ENCODE data around the gene MYOM1.
A peak's percentile ranks its signal among the peaks of the same experiment; 100 is the strongest.
"Not testable (repeated sequence)": the region's sequence is repeated elsewhere in the genome, so short reads cannot be mapped to it uniquely, and the experiment has no call there.

MYOM1 gene

GRCh38 chr18:3218819-3219218 is 949 bp downstream of the MYOM1 start:
- DNase-seq (ENCODE audit: low spot score): no peak

GRCh38 chr18:3217948-3218647 is 1.7 kb downstream of the MYOM1 start:
- peak; percentile 97 for DNase-seq (ENCODE audit: low spot score)

GRCh38 chr18:3216987-3217386 is 2.8 kb downstream of the MYOM1 start:
- DNase-seq (ENCODE audit: low spot score): no peak

- no peak for DNase-seq (ENCODE audit: low spot score)
Observed at GRCh38 chr18:3214855-3215637, 4.7 kb downstream of the MYOM1 start.

- DNase-seq (ENCODE audit: low spot score): peak; percentile 61
Observed at GRCh38 chr18:3213300-3214059, 6.3 kb downstream of the MYOM1 start.

- no peak for DNase-seq (ENCODE audit: low spot score)
Observed at GRCh38 chr18:3212657-3213056, 7.1 kb downstream of the MYOM1 start.

- DNase-seq (ENCODE audit: low spot score): peak; percentile 59
Observed at GRCh38 chr18:3211236-3211992, 8.4 kb downstream of the MYOM1 start.

GRCh38 chr18:3209859-3210569 is 9.8 kb downstream of the MYOM1 start:
- DNase-seq (ENCODE audit: low spot score): no peak

GRCh38 chr18:3207565-3207964 is 12.2 kb downstream of the MYOM1 start:
- DNase-seq (ENCODE audit: low spot score): no peak

GRCh38 chr18:3205239-3205638 is 14.5 kb downstream of the MYOM1 start:
- no peak for DNase-seq (ENCODE audit: low spot score)

- no peak for DNase-seq (ENCODE audit: low spot score)
Observed at GRCh38 chr18:3199942-3200645, 19.7 kb downstream of the MYOM1 start.

GRCh38 chr18:3198260-3198860 is 21.4 kb downstream of the MYOM1 start:
- DNase-seq (ENCODE audit: low spot score): not testable (repeated sequence)

GRCh38 chr18:3194947-3195612 is 24.7 kb downstream of the MYOM1 start:
- DNase-seq (ENCODE audit: low spot score): no peak

GRCh38 chr18:3193331-3193730 is 26.4 kb downstream of the MYOM1 start:
- no peak for DNase-seq (ENCODE audit: low spot score)

- DNase-seq (ENCODE audit: low spot score): no peak
Observed at GRCh38 chr18:3192752-3193151, 27.0 kb downstream of the MYOM1 start.

GRCh38 chr18:3192286-3192685 is 27.5 kb downstream of the MYOM1 start:
- no peak for DNase-seq (ENCODE audit: low spot score)

- no peak for DNase-seq (ENCODE audit: low spot score)
Observed at GRCh38 chr18:3190610-3191009, 29.2 kb downstream of the MYOM1 start.

GRCh38 chr18:3189884-3190283 is 29.9 kb downstream of the MYOM1 start:
- no peak for DNase-seq (ENCODE audit: low spot score)

Measured in HuH-7.5 (cell line).